Measurements from ENCODE around the gene DLST.

DNA sequence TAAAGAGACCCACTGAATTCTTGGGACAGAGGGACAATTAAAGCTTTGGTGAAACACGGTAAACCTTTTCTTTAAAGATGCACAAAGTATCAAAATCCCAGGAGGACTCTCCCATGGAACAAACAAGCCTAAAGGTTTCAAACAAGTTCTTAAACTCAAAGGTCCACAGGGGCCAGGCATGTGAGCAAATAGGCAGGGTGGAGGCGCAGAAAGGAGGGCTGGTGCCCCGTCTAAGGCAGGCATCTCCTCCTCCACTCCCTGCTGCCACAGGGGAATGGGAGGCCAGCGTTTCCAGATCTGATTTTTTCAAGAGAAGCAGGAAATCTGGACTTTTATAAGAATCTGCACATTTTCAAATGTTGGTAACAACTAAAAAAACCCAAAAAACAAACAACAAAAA is 33.7 kb downstream of the DLST start:
- TF ChIP-seq, protein P1, sequence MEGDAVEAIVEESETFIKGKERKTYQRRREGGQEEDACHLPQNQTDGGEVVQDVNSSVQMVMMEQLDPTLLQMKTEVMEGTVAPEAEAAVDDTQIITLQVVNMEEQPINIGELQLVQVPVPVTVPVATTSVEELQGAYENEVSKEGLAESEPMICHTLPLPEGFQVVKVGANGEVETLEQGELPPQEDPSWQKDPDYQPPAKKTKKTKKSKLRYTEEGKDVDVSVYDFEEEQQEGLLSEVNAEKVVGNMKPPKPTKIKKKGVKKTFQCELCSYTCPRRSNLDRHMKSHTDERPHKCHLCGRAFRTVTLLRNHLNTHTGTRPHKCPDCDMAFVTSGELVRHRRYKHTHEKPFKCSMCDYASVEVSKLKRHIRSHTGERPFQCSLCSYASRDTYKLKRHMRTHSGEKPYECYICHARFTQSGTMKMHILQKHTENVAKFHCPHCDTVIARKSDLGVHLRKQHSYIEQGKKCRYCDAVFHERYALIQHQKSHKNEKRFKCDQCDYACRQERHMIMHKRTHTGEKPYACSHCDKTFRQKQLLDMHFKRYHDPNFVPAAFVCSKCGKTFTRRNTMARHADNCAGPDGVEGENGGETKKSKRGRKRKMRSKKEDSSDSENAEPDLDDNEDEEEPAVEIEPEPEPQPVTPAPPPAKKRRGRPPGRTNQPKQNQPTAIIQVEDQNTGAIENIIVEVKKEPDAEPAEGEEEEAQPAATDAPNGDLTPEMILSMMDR (conservative IDR thresholded peaks at IDR 0.05; ENCODE audit: low read depth, low read length) = no peak
- TF ChIP-seq POLR2A (IDR thresholded peaks at IDR 0.05; ENCODE audit: low read depth, low read length) = no peak
- no peak for TF ChIP-seq RAD21 (IDR thresholded peaks at IDR 0.05; ENCODE audit: low read length)

All from IMR-90 (cell line).